GM18867 (cell line): ENCODE data around the gene TOMM40L.
A peak's percentile ranks its signal among the peaks of the same experiment; 100 is the strongest.

ENCODE experiments used
- ATAC-seq: cut with Tn5 transposase; IDR thresholded peaks from one replicate; pipeline ENCODE4 v1.9.1; 2021; ENCODE audit warnings: mild to moderate bottlenecking, moderate library complexity; ENCODE audit not compliant: unreplicated experiment

Gene TOMM40L

GRCh38 chr1:161225534-161226319 is at the start of gene TOMM40L:
Gene TOMM40L, plus strand, starts transcription at chr1:161226060. Its CDS starts 430 bp downstream, at chr1:161226490.
- peak; percentile 92 for ATAC-seq

GRCh38 chr1:161176468-161177111 is 49.3 kb upstream of the TOMM40L start:
- ATAC-seq = no peak

GRCh38 chr1:161177112-161177935 is 48.5 kb upstream of the TOMM40L start, which contains the start of gene B4GALT3:
Gene B4GALT3, minus strand, starts transcription at chr1:161177507. Its CDS starts 1,447 bp downstream, at chr1:161176060.
- ATAC-seq = peak; percentile 79

- no peak for ATAC-seq
Measured at GRCh38 chr1:161177936-161178244, 48.0 kb upstream of the TOMM40L start.

GRCh38 chr1:161179698-161180097 is 46.2 kb upstream of the TOMM40L start:
- ATAC-seq = no peak

- ATAC-seq = no peak
Measured at GRCh38 chr1:161180639-161181038, 45.2 kb upstream of the TOMM40L start.

- peak; percentile 39 for ATAC-seq
Measured at GRCh38 chr1:161182214-161182613, 43.6 kb upstream of the TOMM40L start.

- peak; percentile 74 for ATAC-seq
Measured at GRCh38 chr1:161185282-161185682, 40.6 kb upstream of the TOMM40L start.

- peak; percentile 20 for ATAC-seq
Measured at GRCh38 chr1:161185732-161186311, 40.0 kb upstream of the TOMM40L start.

- ATAC-seq = no peak
Measured at GRCh38 chr1:161187311-161187710, 38.5 kb upstream of the TOMM40L start.

- no peak for ATAC-seq
Measured at GRCh38 chr1:161188381-161188780, 37.5 kb upstream of the TOMM40L start.

- no peak for ATAC-seq
Measured at GRCh38 chr1:161189036-161189435, 36.8 kb upstream of the TOMM40L start.

- no peak for ATAC-seq
Measured at GRCh38 chr1:161190962-161191521, 34.8 kb upstream of the TOMM40L start.

- ATAC-seq = no peak
Measured at GRCh38 chr1:161191971-161192370, 33.9 kb upstream of the TOMM40L start.

GRCh38 chr1:161192476-161193465 is 33.1 kb upstream of the TOMM40L start:
- peak; percentile 70 for ATAC-seq

GRCh38 chr1:161193561-161194235 is 32.2 kb upstream of the TOMM40L start:
- no peak for ATAC-seq

GRCh38 chr1:161195171-161195570 is 30.7 kb upstream of the TOMM40L start:
- no peak for ATAC-seq

GRCh38 chr1:161196111-161196510 is 29.7 kb upstream of the TOMM40L start:
- no peak for ATAC-seq
